Esophagus squamous epithelium (tissue), 5 donors: ENCODE data around the gene ZBTB43. TPM values are rescaled to one million over a fixed set of nuclear protein-coding genes. Genes with fewer than 3 reads are reported as not detected.

ENCODE experiments used
- DNase-seq: peaks from one replicate; lab custom pipeline; 2025; lab: John Stamatoyannopoulos, UW
- H3K27ac ChIP-seq, 4 donors: fragments of 200-600 bp; sonication (generic); one replicate each; pipeline ENCODE4 v1.5.1; 2016 to 2019; ENCODE audit warnings: mild to moderate bottlenecking in 1 of 4
- H3K27me3 ChIP-seq, 4 donors: fragments of 200-600 bp; sonication (generic); 1 replicate in 3 of 4; 2 replicates in 1 of 4; pipeline versions ENCODE4 v1.5.1 to v1.6.0; 2017 to 2021; ENCODE audit warnings: antibody characterized with exemption in 1 of 4
- H3K36me3 ChIP-seq, 3 donors: fragments of 200-600 bp; sonication (generic); one replicate each; pipeline ENCODE4 v1.5.1; 2016 to 2019
- H3K4me1 ChIP-seq, 3 donors: fragments of 200-600 bp; sonication (generic); one replicate each; pipeline ENCODE4 v1.5.1; 2017 to 2019
- H3K4me3 ChIP-seq, 4 donors: fragments of 200-600 bp; sonication (generic); 1 replicate in 3 of 4; 2 replicates in 1 of 4; pipeline ENCODE4 v1.5.1; 2016 to 2019; ENCODE audit warnings: mild to moderate bottlenecking in 2 of 4, moderate library complexity in 1 of 4
- H3K9me3 ChIP-seq, 3 donors: fragments of 200-600 bp; sonication (generic); one replicate each; pipeline ENCODE4 v1.5.1; 2016 to 2019
- POLR2A ChIP-seq, 4 donors: fragments of 450-650 bp; IDR thresholded peaks; one replicate each; pipeline ENCODE4 v1.6.1; 2017; ENCODE audit warnings: antibody characterized with exemption in 4 of 4, mild to moderate bottlenecking in 4 of 4, moderate library complexity in 3 of 4
- WGBS, 2 donors: methylation state at CpG; one replicate each; pipeline ENCODE4 v1.1.5; 2018; 5-methylcytosine and 5-hydroxymethylcytosine counted together
- intact Hi-C: fragments of 100-400 bp; cut with DNase I; formaldehyde crosslinking; loops from one replicate; pipeline ENCODE4 v1.15.0; 2022
- total RNA-seq, 4 donors: library from RNA; depleted of rRNA; stranded (reverse); fragments of >200 nt; gene quantifications; one replicate each; pipeline ENCODE4 v1.1.0, GENCODE V29; 2016
- TF ChIP-seq, protein P1 (sequence below), 6 experiments: fragments of 450-650 bp in 4 of 6; fragments of 200-600 bp in 2 of 6; sonication (generic) in 2 of 6; IDR thresholded peaks; one replicate each; pipeline ENCODE4 v1.5.1; 2016 to 2019; ENCODE audit warnings: antibody characterized with exemption in 6 of 6, mild to moderate bottlenecking in 4 of 6, moderate library complexity in 4 of 6
- donor health status: DM: yes; HTN: yes; CAD: no.

ZBTB43 gene
- total RNA-seq, 4 donors from 2014 or later: 9.9 to 14.3 (median 12.9) TPM

DNA sequence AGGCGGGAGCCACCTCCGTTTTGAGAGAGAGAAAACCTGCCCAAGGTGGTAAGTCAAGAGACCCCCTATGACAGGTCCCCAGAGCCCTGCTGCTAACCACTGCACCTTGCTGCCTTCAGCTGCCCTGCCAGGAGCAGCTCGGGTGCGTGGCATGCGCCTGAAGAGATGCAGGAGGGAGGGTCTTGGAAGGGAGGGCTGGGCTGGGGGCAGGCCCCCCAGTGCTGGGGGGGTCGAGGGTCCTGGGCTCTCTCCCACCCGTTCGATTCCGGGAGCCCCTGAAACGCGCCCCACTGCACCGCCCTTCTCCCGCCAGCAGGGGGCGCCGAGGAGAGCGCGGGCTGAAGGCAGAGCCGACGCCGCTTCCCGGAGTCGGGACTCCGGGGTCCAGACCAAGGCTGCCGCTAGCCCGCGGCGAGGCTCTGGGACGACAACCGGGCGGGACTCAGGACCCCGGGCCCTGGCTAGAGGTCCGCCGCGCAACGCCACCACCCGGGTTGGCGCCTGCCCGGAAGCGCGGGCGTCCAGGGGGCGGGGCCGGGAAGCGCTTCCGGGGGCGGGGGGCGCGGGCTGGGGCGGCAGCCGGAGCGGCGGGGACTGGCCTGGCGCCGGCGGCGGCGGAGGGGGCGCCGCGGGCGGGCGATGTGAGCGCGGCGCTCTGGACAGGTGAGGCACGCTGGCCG lies 55.4 kb downstream of the ZBTB43 start, which contains the start of gene ZBTB34:
Gene ZBTB34, plus strand, starts transcription at position 563 of the 680 bp plus-strand sequence. CDS start 18,761 bp downstream, outside the sequence.
- peaks cover 0 to 18% (median 0%) of the 10 kb centered on the region in 3 donors for H3K36me3 ChIP-seq
- peaks cover 0 to 9% (median 0%) of the 10 kb centered on the region in 4 donors for H3K27me3 ChIP-seq
- intact Hi-C loops: loop anchor here (10.0 kb wide), 1 partner anchor 55 kb away; the partner anchor contains the start of gene RALGPS1
- DNase-seq: no peak
- TF ChIP-seq, protein P1, sequence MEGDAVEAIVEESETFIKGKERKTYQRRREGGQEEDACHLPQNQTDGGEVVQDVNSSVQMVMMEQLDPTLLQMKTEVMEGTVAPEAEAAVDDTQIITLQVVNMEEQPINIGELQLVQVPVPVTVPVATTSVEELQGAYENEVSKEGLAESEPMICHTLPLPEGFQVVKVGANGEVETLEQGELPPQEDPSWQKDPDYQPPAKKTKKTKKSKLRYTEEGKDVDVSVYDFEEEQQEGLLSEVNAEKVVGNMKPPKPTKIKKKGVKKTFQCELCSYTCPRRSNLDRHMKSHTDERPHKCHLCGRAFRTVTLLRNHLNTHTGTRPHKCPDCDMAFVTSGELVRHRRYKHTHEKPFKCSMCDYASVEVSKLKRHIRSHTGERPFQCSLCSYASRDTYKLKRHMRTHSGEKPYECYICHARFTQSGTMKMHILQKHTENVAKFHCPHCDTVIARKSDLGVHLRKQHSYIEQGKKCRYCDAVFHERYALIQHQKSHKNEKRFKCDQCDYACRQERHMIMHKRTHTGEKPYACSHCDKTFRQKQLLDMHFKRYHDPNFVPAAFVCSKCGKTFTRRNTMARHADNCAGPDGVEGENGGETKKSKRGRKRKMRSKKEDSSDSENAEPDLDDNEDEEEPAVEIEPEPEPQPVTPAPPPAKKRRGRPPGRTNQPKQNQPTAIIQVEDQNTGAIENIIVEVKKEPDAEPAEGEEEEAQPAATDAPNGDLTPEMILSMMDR (IDR thresholded peaks at IDR 0.05): peak; percentile 98 to 100 (median 99)
- no peak for TF ChIP-seq POLR2A (IDR thresholded peaks at IDR 0.05)
- WGBS, 2 donors: 0% methylated on average over 1 of the region's 67 CpGs; no CpG with 5 or more reads in 1 of the 2 donors
- H3K4me3 ChIP-seq: peak within 1 kb of the TSS; percentile 80 to 94 (median 90)
- peak within 1 kb of the TSS; percentile 92 to 98 (median 96) for H3K27ac ChIP-seq
- peaks cover 13 to 51% (median 21%) of the 10 kb centered on the region in 3 donors for H3K4me1 ChIP-seq
- H3K9me3 ChIP-seq: no peaks in the 10 kb centered on the region

GRCh38 chr9:126860757-126861466 lies 56.1 kb downstream of the ZBTB43 start:
- Histone ChIP-seq H3K27ac (peak overlapping the region; percentile 92 to 98 (median 96)), H3K4me1 (peaks cover 13 to 51% (median 21%) of the 10 kb centered on the region in 3 donors), H3K27me3 (peaks cover 0 to 3% (median 0%) of the 10 kb centered on the region in 4 donors), H3K9me3 (no peaks in the 10 kb centered on the region), H3K4me3 (peak overlapping the region; percentile 80 to 94 (median 90)), H3K36me3 (peaks cover 0 to 25% (median 0%) of the 10 kb centered on the region in 3 donors)
- TF ChIP-seq POLR2A (IDR thresholded peaks at IDR 0.05): no peak
- TF ChIP-seq, protein P1 (IDR thresholded peaks at IDR 0.05): no peak
- 1% methylated on average over 14 of the region's 71 CpGs; no CpG with 5 or more reads in 1 of the 2 donors for WGBS, 2 donors
- DNase-seq: no peak
- intact Hi-C loops: loop anchor here (10.0 kb wide), 1 partner anchor 54 kb away; the partner anchor contains the start of gene RALGPS1

GRCh38 chr9:126861707-126862103 lies 56.9 kb downstream of the ZBTB43 start:
- Histone ChIP-seq H3K36me3 (peaks cover 0 to 30% (median 0%) of the 10 kb centered on the region in 3 donors), H3K27me3 (peaks cover 0 to 3% (median 0%) of the 10 kb centered on the region in 4 donors), H3K4me3 (peak overlapping the region; percentile 80 to 94 (median 90)), H3K27ac (peak overlapping the region in 3 of 4 donors; percentile 37 to 96 (median 92)), H3K4me1 (peaks cover 13 to 51% (median 21%) of the 10 kb centered on the region in 3 donors), H3K9me3 (no peaks in the 10 kb centered on the region)
- TF ChIP-seq, protein P1 (IDR thresholded peaks at IDR 0.05): no peak
- no peak for TF ChIP-seq POLR2A (IDR thresholded peaks at IDR 0.05)
- WGBS, 2 donors: 5 to 6% methylated on average over 3 of the region's 3 CpGs
- DNase-seq: no peak
- intact Hi-C loops: loop anchor here (10.0 kb wide), 1 partner anchor 53 kb away; the partner anchor contains the start of gene RALGPS1

GRCh38 chr9:126862104-126862761 lies 57.4 kb downstream of the ZBTB43 start:
- intact Hi-C loops: loop anchor here (10.0 kb wide), 1 partner anchor 53 kb away; the partner anchor contains the start of gene RALGPS1
- H3K9me3 ChIP-seq: no peaks in the 10 kb centered on the region
- WGBS, 2 donors: 36 to 38% methylated on average over 9 to 11 of the region's 11 CpGs
- H3K27ac ChIP-seq: peak overlapping the region in 3 of 4 donors; percentile 37 to 96 (median 92)
- peaks cover 0 to 2% (median 0%) of the 10 kb centered on the region in 4 donors for H3K27me3 ChIP-seq
- TF ChIP-seq POLR2A (IDR thresholded peaks at IDR 0.05): no peak
- peak overlapping the region in 3 of 4 donors; percentile 87 to 94 (median 93) for H3K4me3 ChIP-seq
- peaks cover 13 to 51% (median 21%) of the 10 kb centered on the region in 3 donors for H3K4me1 ChIP-seq
- no peak for DNase-seq
- peaks cover 0 to 35% (median 0%) of the 10 kb centered on the region in 3 donors for H3K36me3 ChIP-seq

GRCh38 chr9:126864771-126865170 lies 59.9 kb downstream of the ZBTB43 start:
- TF ChIP-seq POLR2A (IDR thresholded peaks at IDR 0.05): no peak
- TF ChIP-seq, protein P1 (IDR thresholded peaks at IDR 0.05): no peak
- DNase-seq: no peak
- Histone ChIP-seq H3K9me3 (no peaks in the 10 kb centered on the region), H3K4me1 (peaks cover 13 to 54% (median 21%) of the 10 kb centered on the region in 3 donors), H3K27ac (no peak overlapping the region), H3K4me3 (no peak overlapping the region), H3K27me3 (no peaks in the 10 kb centered on the region), H3K36me3 (peaks cover 0 to 55% (median 0%) of the 10 kb centered on the region in 3 donors)
- 74 to 88% methylated on average over 2 of the region's 2 CpGs for WGBS, 2 donors
- intact Hi-C loops: loop anchor here (10.0 kb wide), 1 partner anchor 50 kb away; the partner anchor contains the start of gene RALGPS1
